Erythroblast (primary cell): ENCODE data around the gene MTHFD2.

Experiments
- DNase-seq, 2 experiments: peaks; one replicate each; lab custom pipeline; 2025; lab: John Stamatoyannopoulos, UW
- GATA1 ChIP-seq: IDR thresholded peaks from 2 replicates; pipeline ENCODE4 v1.6.1; 2011; ENCODE audit warnings: low read depth, mild to moderate bottlenecking, control low read depth, low read length, moderate library complexity
- POLR2A ChIP-seq: IDR thresholded peaks from 2 replicates; pipeline ENCODE4 v1.6.1; 2011; ENCODE audit warnings: mild to moderate bottlenecking, low read length

MTHFD2 gene

GRCh38 chr2:74198461-74199274, at the start of gene MTHFD2:
Gene MTHFD2, plus strand, starts transcription at chr2:74198615. Its CDS starts 27 bp downstream, at chr2:74198642.
- DNase-seq: peak; percentile 97 to 98
- TF ChIP-seq POLR2A (peak; percentile 99), GATA1 (no peak)

DNA sequence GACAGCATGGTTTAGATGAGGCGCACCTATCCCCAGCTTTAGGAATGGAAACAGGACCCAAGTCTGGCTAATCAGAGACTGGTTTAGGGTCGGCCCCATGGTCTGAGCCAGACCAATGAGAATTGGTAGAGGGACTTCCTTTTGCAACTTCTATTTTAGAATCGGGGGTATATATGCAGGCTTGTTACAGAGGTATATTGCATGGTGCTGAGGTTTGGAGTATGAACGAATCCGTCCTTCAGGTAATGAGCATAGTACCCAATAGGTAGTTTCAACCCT, 49.2 kb upstream of the MTHFD2 start:
- DNase-seq: peak in 1 of 2 experiments; percentile 16
- TF ChIP-seq GATA1 (no peak), POLR2A (no peak)

- TF ChIP-seq GATA1 (no peak), POLR2A (no peak)
- DNase-seq: peak; percentile 36 to 63
Observed at GRCh38 chr2:74149570-74150319, 48.7 kb upstream of the MTHFD2 start.

GRCh38 chr2:74152954-74153353, 45.5 kb upstream of the MTHFD2 start:
- DNase-seq: no peak
- no peak for TF ChIP-seq GATA1
- no peak for TF ChIP-seq POLR2A

- no peak for TF ChIP-seq POLR2A
- TF ChIP-seq GATA1: no peak
- DNase-seq: peak; percentile 62 to 65
Observed at GRCh38 chr2:74155830-74156229, 42.6 kb upstream of the MTHFD2 start.

- DNase-seq: peak; percentile 45 to 65
- TF ChIP-seq GATA1 (no peak), POLR2A (no peak)
Observed at GRCh38 chr2:74162951-74163350, 35.5 kb upstream of the MTHFD2 start.

- no peak for DNase-seq
- no peak for TF ChIP-seq POLR2A
- TF ChIP-seq GATA1: no peak
Observed at GRCh38 chr2:74164761-74165160, 33.7 kb upstream of the MTHFD2 start.

GRCh38 chr2:74168739-74169138, 29.7 kb upstream of the MTHFD2 start:
- no peak for TF ChIP-seq POLR2A
- no peak for TF ChIP-seq GATA1
- DNase-seq: no peak

GRCh38 chr2:74174909-74175308, 23.5 kb upstream of the MTHFD2 start:
- DNase-seq: no peak
- no peak for TF ChIP-seq GATA1
- no peak for TF ChIP-seq POLR2A

- TF ChIP-seq GATA1 (no peak), POLR2A (no peak)
- no peak for DNase-seq
Observed at GRCh38 chr2:74177696-74178095, 20.7 kb upstream of the MTHFD2 start.

DNA sequence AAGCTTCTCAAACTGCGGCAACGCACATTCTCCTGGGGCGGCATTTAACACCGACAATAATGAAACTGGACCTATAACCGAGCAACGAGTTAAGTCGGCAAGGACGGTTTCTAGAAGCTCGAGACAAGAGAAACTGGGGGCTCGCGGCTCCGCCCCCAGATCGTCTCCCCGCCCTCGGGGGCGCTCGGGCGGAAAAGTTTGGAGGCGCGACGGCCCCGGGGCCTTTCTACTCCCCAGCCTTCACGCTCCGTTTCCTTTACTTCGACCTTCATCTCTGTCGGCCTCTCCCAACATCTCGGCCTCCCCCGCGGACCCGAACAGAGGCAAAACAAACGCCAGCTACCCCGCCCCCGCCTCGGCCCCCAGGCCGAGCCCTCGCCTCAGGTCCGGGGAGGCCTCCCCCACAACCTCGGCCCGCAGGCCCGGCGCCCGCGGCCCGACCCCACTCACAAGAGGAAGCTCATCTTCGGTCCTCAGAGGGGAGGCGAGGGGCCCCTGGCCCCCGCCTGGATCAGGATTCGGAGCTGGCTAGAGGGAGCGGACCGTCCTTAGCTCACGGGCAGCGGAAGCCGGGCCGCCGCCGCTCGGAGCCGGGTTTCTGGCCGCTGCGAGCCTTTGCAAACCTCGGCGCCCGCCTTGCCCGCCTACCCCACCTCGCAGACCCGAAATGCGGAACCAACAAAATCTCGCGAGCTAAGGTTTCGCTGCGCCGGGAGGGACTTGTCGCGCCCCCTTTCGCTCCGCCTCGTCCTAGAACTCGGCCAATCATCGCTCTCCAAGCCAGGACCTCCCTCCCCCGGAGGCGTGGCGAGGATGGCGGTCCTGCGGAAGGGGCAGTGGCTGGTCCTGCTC, 20.0 kb upstream of the MTHFD2 start, which contains the start of gene MOB1A:
MOB1A (minus strand) TSS at position 669 of the 852 bp plus-strand sequence; CDS start at position 464, 205 bp downstream.
- DNase-seq: peak; percentile 99
- peak; percentile 90 for TF ChIP-seq POLR2A
- no peak for TF ChIP-seq GATA1

DNA sequence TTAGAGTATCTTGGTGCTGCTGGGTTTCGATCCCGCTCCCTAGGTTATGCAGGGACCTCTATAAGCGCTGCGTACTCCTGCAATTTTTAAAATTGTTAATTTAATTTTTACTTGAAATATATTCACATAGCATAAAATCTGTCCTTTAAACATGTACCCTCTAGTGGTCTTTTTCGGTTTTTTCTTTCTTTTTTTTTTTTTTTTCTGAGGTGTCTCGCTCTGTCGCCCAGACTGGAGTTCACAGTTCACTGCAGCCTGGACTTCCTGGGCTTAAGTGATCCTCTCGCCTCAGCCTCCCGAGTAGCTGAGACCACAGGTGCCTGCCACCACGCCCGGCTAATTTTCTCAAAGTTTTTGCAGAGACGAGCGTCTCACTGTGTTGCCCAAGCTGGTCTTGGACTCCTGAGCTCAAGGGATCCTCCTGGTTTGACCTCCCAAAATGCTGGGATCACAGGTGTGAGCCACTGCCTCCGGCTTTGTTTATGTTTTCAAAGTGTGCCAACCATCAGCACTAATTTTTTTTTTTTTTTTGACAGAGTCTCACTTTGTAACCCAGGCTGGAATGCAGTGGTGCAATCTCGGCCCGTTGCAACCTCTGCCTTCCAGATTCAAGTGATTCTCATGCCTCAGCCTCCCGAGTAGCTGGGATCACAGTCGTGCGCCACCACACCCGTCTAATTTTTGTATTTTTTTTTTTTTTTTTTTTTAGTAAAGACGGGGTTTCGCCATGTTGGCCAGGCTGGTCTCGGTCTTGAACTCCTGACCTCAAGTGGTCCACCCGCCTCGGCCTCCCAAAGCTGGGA, 19.2 kb upstream of the MTHFD2 start:
- TF ChIP-seq GATA1 (no peak), POLR2A (no peak)
- no peak for DNase-seq

- peak; percentile 62 to 80 for DNase-seq
- TF ChIP-seq GATA1 (no peak), POLR2A (no peak)
Observed at GRCh38 chr2:74181739-74182138, 16.7 kb upstream of the MTHFD2 start.
